ENCODE data around the gene SPATA31C2.

Gene SPATA31C2

GRCh38 chr9:88183798-88184495 is 45.7 kb upstream of the SPATA31C2 start:
- ATAC-seq: no peak
- no peak for TF ChIP-seq TOX (CRISPR knock-in tag; IDR thresholded peaks at IDR 0.05; ENCODE audit: borderline replicate concordance)
- TF ChIP-seq ZFP3 (CRISPR knock-in tag; IDR thresholded peaks at IDR 0.05): peak; percentile 66; the same call in 1 of the 2 replicates

- ATAC-seq: no peak
- no peak for TF ChIP-seq ZNF70 (CRISPR knock-in tag; IDR thresholded peaks at IDR 0.05)
- no peak for TF ChIP-seq ZFP30 (CRISPR knock-in tag; IDR thresholded peaks at IDR 0.05)
- TF ChIP-seq TOX (CRISPR knock-in tag; IDR thresholded peaks at IDR 0.05; ENCODE audit: borderline replicate concordance): no peak
- TF ChIP-seq SNAI2 (CRISPR knock-in tag; IDR thresholded peaks at IDR 0.05): no peak
- no peak for TF ChIP-seq ZC3H10 (CRISPR knock-in tag; IDR thresholded peaks at IDR 0.05)
- TF ChIP-seq POU6F1 (CRISPR knock-in tag; IDR thresholded peaks at IDR 0.05; ENCODE audit: borderline replicate concordance, low read depth): no peak
- TF ChIP-seq BACH2 (CRISPR knock-in tag; IDR thresholded peaks at IDR 0.05; ENCODE audit: borderline replicate concordance): no peak
Observed at GRCh38 chr9:88182501-88182900, 44.2 kb upstream of the SPATA31C2 start.

GRCh38 chr9:88180081-88180765 is 41.9 kb upstream of the SPATA31C2 start:
- ATAC-seq: no peak
- no peak for TF ChIP-seq CSDC2 (CRISPR knock-in tag; IDR thresholded peaks at IDR 0.05)
- TF ChIP-seq RARB (CRISPR knock-in tag; IDR thresholded peaks at IDR 0.05): no peak
- no peak for TF ChIP-seq ISL1 (CRISPR knock-in tag; IDR thresholded peaks at IDR 0.05)
- TF ChIP-seq OSR1 (CRISPR knock-in tag; IDR thresholded peaks at IDR 0.05): no peak
- TF ChIP-seq ZFP30 (CRISPR knock-in tag; IDR thresholded peaks at IDR 0.05): no peak
- no peak for TF ChIP-seq ARNTL (CRISPR knock-in tag; IDR thresholded peaks at IDR 0.05; ENCODE audit: borderline replicate concordance, low read depth)
- TF ChIP-seq ZNF565 (CRISPR knock-in tag; conservative IDR thresholded peaks at IDR 0.05; ENCODE audit: low read depth): no peak
- TF ChIP-seq CREB5 (CRISPR knock-in tag; IDR thresholded peaks at IDR 0.05; ENCODE audit: low read depth): no peak
- TF ChIP-seq TCF4 (CRISPR knock-in tag; IDR thresholded peaks at IDR 0.05; ENCODE audit: borderline replicate concordance): no peak
- TF ChIP-seq GLIS3 (CRISPR knock-in tag; IDR thresholded peaks at IDR 0.05): no peak
- TF ChIP-seq SNAI2 (CRISPR knock-in tag; IDR thresholded peaks at IDR 0.05): no peak
- no peak for TF ChIP-seq CSRNP3 (CRISPR knock-in tag; IDR thresholded peaks at IDR 0.05)
- no peak for TF ChIP-seq ESRRG (CRISPR knock-in tag; IDR thresholded peaks at IDR 0.05)
- no peak for TF ChIP-seq TSHZ2 (CRISPR knock-in tag; IDR thresholded peaks at IDR 0.05)
- TF ChIP-seq ZC3H10 (CRISPR knock-in tag; IDR thresholded peaks at IDR 0.05): no peak
- TF ChIP-seq PATZ1 (CRISPR knock-in tag; IDR thresholded peaks at IDR 0.05; ENCODE audit: borderline replicate concordance): no peak
- no peak for TF ChIP-seq ZNF70 (CRISPR knock-in tag; IDR thresholded peaks at IDR 0.05)
- no peak for TF ChIP-seq BACH2 (CRISPR knock-in tag; IDR thresholded peaks at IDR 0.05; ENCODE audit: borderline replicate concordance)
- TF ChIP-seq ZFP3 (CRISPR knock-in tag; IDR thresholded peaks at IDR 0.05): no peak

All from SK-N-SH treated with all-trans-retinoic acid at 6 μM for 48 hours (cell line).